GM15510 (cell line): Measurements from ENCODE around the gene EXOC4.

Experiments
- POLR2A ChIP-seq: IDR thresholded peaks from 3 replicates; pipeline ENCODE4 v1.6.1; 2011; ENCODE audit warnings: borderline replicate concordance; ENCODE audit not compliant: insufficient read length; ENCODE audit errors: extremely low read depth

Gene EXOC4

DNA sequence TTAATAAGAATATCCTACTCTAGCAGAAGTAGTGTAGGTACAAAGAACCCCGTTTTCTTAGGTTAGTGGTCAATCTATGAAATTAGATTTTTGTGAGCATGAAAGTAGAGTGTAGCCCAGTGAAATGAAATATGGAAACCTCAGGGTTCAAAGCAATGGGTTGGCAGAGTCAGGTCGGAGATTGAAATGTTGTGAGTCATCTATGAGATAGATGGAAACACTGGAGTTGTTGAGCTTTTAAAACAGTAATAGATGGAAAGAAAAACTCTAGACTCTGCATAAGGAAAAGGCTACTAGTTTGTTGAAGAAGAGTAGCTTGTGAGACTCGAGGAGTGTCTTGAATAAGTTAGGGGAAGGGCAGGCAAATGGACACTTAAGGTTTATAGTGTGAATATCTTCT is 251.9 kb downstream of the EXOC4 start:
- TF ChIP-seq POLR2A, result no peak

DNA sequence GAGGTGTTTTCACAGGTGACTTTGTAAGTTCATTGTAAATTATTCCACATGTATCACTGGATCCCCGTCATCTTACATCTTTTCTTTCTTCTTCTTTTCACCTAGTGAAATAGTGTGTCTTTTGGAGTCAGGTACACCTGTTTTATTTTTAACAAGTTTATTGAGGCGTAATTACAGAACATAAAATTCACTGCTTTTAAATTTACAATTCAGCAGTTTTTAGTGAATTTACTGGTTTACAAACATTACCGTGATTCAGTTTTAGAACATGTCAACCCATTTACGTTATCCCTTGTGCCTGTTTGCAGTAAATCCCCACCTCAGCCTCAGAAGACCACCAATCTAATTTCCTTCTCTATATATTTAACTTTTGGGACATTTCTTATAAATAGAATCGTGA is 256.9 kb downstream of the EXOC4 start:
- TF ChIP-seq POLR2A, result no peak

GRCh38 chr7:133510326-133511055 is 257.6 kb downstream of the EXOC4 start:
- no peak for TF ChIP-seq POLR2A

- no peak for TF ChIP-seq POLR2A
These were observed 258.4 kb downstream of the EXOC4 start for GRCh38 chr7:133511252-133511651.

GRCh38 chr7:133511708-133512107 is 258.8 kb downstream of the EXOC4 start:
- no peak for TF ChIP-seq POLR2A

DNA sequence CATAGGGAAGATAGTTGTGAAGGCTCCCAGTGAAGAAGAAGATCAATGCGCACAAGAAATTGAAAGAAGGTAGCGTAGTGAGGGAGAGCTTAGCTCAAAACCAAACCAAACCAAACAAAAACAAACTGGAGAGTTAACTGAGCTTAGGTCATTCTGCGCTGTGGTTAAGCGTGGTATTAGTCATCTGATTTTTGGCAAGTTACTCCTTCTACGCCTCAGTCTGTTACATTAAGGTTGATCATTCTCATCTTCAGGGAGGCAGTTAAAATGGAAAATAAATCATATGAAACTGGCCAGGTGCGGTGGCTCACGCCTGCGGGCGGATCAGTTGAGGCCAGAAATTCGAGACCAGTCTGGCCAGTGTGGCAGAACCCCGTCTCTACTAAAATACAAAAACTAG is 259.7 kb downstream of the EXOC4 start:
- no peak for TF ChIP-seq POLR2A

- TF ChIP-seq POLR2A, result no peak
These were observed 260.7 kb downstream of the EXOC4 start for GRCh38 chr7:133513608-133514007.

- TF ChIP-seq POLR2A, result no peak
These were observed 261.7 kb downstream of the EXOC4 start for GRCh38 chr7:133514551-133514950.

GRCh38 chr7:133517766-133518165 is 264.9 kb downstream of the EXOC4 start:
- TF ChIP-seq POLR2A, result no peak

DNA sequence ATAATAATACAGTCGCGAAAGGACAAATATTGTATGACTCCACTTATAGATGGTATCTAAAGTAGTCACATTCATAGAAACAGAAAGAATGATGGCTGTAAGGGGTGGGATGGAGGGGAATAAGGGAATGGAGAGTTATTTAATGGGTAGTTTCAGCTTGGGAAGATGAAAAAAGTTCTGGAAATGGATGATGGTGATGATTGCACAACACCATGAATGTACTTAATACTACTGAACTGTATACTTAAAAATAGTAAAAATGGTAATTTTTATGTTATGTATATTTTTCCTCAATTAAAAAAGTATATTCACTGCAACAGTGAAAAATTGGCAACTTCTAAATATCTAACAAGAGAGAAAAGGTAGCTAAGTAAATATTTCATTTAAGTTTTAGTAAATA is 265.8 kb downstream of the EXOC4 start:
- TF ChIP-seq POLR2A, result no peak

- no peak for TF ChIP-seq POLR2A
These were observed 267.4 kb downstream of the EXOC4 start for GRCh38 chr7:133520248-133520647.

DNA sequence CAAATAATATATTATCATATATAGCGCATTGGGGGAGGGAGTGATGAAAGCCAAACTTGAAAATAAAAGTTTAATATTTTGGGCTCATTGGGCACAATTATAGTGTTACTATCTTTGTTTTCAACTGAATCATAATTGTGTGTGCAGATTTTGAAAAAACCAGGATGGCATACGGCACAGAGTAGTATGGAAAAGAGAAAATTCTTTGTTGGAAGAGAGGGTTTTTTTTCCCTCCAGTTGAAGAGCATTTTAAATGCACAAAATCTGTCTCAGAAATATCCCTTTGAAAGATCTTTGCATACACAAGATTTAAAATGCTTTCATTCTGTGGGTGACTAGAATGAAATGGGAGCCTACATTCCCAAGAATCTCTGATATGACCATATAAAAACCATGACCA is 269.6 kb downstream of the EXOC4 start:
- no peak for TF ChIP-seq POLR2A

- TF ChIP-seq POLR2A, result no peak
These were observed 275.9 kb downstream of the EXOC4 start for GRCh38 chr7:133528796-133529195.

DNA sequence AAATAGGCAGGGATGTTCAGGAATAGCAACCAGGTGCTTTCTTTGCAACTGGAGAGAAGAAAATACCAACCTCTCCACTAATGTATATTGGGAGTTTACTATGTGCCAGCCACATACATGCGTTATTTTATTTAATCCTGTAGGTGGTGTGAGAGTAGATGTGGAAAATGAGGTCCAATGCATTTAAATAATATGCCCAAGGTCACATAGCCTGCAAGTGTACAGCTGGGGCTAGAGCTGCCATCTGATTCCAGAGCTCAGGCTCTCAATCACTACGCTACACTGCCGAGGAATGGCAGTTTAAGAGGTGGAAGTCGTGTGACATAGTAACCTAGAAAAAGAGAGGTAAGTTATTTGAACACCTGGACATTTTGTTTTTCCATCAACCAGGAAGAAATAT is 277.0 kb downstream of the EXOC4 start:
- TF ChIP-seq POLR2A, result no peak

- no peak for TF ChIP-seq POLR2A
These were observed 277.8 kb downstream of the EXOC4 start for GRCh38 chr7:133530682-133531081.

DNA sequence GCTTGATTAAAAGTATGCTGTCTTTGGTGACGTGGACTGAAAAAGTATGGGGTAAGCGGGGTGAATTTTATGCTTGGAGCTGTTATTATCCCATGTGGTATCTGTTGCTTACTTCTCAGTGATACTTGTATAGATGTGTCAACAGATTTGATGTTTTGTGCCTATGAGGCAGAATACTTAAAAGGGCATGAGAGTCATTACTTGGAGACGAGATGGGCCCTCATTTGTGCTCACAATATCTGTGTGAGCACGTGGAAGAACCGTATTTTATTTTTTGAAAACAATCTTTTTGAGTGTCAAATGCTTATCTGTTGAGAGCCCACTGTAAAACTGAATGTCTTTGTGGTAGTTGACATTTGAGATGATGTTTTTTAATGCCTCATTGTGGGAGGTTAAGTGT is 281.9 kb downstream of the EXOC4 start:
- no peak for TF ChIP-seq POLR2A

DNA sequence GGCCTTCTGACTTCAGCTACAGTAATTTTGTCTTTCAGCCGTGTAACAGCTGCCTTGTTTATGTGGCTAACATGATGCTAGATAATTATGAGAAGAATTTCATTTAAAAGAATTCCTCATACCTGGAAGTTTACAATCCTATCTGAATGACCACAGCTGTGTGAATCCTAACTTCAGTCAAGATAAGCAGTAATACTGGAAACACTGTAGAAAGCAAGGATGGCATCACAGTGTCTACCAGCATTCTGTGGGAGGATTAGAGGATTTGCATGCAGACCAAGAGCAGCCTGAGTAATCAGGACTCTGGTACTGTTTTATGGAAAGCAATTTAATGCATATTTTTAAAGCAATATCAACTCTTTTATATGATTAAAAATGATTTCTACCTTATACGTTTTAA is 282.4 kb downstream of the EXOC4 start:
- TF ChIP-seq POLR2A, result no peak
